Measurements from ENCODE around the gene ID2.

DNA sequence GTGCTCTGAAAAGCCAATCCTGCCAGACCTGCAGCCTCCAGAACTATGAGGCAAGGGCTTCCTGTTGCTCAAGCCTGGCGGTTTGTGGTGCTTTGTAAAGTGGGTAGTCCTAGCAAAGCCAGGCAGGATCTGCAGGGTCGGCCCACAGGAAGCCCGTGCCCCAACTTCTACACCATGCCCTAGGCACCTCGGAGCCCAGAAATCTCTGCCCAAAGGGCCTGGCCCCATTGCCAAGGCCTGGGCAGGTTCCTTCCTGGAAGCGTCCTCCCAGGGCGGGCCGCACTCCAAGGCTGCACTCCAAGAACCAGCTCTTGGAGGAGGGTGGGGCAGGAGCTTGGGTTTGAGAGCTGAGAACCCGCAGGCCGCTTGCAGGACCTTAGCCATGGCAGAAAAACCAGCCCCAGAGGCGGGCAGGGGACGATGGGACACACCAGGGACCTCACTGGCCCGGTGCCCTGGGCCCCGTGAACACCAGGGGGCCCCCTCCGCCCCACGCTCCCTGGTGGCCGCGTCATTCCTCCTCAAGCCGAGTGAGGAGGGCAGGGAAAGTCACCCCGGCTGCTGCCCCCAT lies 37.2 kb upstream of the ID2 start:
- TF ChIP-seq CTCF (tag by site-specific recombination; IDR thresholded peaks at IDR 0.05) (no peak), TRIM28 (IDR thresholded peaks at IDR 0.05; ENCODE audit: borderline replicate concordance, low read length) (no peak), SP2 (tag by site-specific recombination; IDR thresholded peaks at IDR 0.05) (no peak), ZNF274 (IDR thresholded peaks at IDR 0.05; ENCODE audit: low read length) (no peak), ZNF274 (tag by site-specific recombination; IDR thresholded peaks at IDR 0.05; ENCODE audit: borderline replicate concordance) (no peak), ZBTB48 (tag by site-specific recombination; IDR thresholded peaks at IDR 0.05) (no peak), ZFP37 (tag by site-specific recombination; IDR thresholded peaks at IDR 0.05) (no peak)
- TF ChIP-seq, protein P1, sequence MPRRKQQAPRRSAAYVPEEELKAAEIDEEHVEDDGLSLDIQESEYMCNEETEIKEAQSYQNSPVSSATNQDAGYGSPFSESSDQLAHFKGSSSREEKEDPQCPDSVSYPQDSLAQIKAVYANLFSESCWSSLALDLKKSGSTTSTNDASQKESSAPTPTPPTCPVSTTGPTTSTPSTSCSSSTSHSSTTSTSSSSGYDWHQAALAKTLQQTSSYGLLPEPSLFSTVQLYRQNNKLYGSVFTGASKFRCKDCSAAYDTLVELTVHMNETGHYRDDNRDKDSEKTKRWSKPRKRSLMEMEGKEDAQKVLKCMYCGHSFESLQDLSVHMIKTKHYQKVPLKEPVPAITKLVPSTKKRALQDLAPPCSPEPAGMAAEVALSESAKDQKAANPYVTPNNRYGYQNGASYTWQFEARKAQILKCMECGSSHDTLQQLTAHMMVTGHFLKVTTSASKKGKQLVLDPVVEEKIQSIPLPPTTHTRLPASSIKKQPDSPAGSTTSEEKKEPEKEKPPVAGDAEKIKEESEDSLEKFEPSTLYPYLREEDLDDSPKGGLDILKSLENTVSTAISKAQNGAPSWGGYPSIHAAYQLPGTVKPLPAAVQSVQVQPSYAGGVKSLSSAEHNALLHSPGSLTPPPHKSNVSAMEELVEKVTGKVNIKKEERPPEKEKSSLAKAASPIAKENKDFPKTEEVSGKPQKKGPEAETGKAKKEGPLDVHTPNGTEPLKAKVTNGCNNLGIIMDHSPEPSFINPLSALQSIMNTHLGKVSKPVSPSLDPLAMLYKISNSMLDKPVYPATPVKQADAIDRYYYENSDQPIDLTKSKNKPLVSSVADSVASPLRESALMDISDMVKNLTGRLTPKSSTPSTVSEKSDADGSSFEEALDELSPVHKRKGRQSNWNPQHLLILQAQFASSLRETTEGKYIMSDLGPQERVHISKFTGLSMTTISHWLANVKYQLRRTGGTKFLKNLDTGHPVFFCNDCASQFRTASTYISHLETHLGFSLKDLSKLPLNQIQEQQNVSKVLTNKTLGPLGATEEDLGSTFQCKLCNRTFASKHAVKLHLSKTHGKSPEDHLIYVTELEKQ (tag by site-specific recombination; IDR thresholded peaks at IDR 0.05; ENCODE audit: borderline replicate concordance): no peak
- TF ChIP-seq, protein P2, sequence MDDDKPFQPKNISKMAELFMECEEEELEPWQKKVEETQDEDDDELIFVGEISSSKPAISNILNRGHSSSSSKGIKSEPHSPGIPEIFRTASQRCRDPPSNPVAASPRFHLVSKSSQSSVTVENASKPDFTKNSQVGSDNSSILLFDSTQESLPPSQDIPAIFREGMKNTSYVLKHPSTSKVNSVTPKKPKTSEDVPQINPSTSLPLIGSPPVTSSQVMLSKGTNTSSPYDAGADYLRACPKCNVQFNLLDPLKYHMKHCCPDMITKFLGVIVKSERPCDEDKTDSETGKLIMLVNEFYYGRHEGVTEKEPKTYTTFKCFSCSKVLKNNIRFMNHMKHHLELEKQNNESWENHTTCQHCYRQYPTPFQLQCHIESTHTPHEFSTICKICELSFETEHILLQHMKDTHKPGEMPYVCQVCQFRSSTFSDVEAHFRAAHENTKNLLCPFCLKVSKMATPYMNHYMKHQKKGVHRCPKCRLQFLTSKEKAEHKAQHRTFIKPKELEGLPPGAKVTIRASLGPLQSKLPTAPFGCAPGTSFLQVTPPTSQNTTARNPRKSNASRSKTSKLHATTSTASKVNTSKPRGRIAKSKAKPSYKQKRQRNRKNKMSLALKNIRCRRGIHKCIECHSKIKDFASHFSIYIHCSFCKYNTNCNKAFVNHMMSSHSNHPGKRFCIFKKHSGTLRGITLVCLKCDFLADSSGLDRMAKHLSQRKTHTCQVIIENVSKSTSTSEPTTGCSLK (tag by site-specific recombination; IDR thresholded peaks at IDR 0.05): no peak
